Left cardiac atrium (tissue), 4 donors: ENCODE results near the gene PGBD5. TPM values are rescaled to one million over a fixed set of nuclear protein-coding genes. Genes with fewer than 3 reads are reported as not detected.
"Not testable (repeated sequence)": the region's sequence is repeated elsewhere in the genome, so short reads cannot be mapped to it uniquely, and the experiment has no call there.

ENCODE experiments used
- ATAC-seq, 2 donors: fragments of 200-7000 bp; cut with Tn5 transposase; one replicate each; pipeline ENCODE4 v1.9.1; 2020; ENCODE audit warnings: mild to moderate bottlenecking in 2 of 2, moderate library complexity in 2 of 2
- DNase-seq: peaks from one replicate; pipeline ENCODE4 v3.0.0-alpha.2; 2020
- intact Hi-C, 2 donors: fragments of 100-400 bp; cut with DNase I; formaldehyde crosslinking; loops; one replicate each; pipeline versions ENCODE4 v1.14.1 to v1.15.1; 2022 to 2023
- total RNA-seq, 2 donors: library from RNA; stranded (reverse); fragmentation: NEBNext Ultra II Directional; extraction: Animal tissue kit (Norgen Biotek cat#: 25700); gene quantifications; one replicate each; pipeline ENCODE4 v1.2.1, GENCODE V29; 2021
- donor health status: DM: no; HTN: yes; CAD: no.
- donor health status: DM: no; HTN: yes; CAD: no; lungs with severe emphysema.
- donor health status: DM: yes; HTN: yes; CAD: no.
- donor health status: Dilated cardiomyopathy.

PGBD5 gene
- total RNA-seq, 2 donors from 2014 or later: 19.6 to 24.8 TPM

- no peak for DNase-seq
- intact Hi-C loops: no loop called here
Measured at GRCh38 chr1:230427094-230427876, 1.2 kb upstream of the PGBD5 start.

GRCh38 chr1:230425252-230426091 lies 660 bp downstream of the PGBD5 start:
- intact Hi-C loops: no loop called here
- DNase-seq: peak; percentile 30
- peak in 1 of 2 donors; percentile 20 for ATAC-seq

More at GRCh38 chr1:230427094-230427876, 1.2 kb upstream of the PGBD5 start:
- ATAC-seq: no peak

- intact Hi-C loops: no loop called here
- DNase-seq (no peak), ATAC-seq (no peak)
Measured at GRCh38 chr1:230424391-230425251, 1.5 kb downstream of the PGBD5 start.

- DNase-seq: no peak
- intact Hi-C loops: no loop called here
- ATAC-seq: no peak
Measured at GRCh38 chr1:230423951-230424350, 2.2 kb downstream of the PGBD5 start.

- DNase-seq: no peak
- intact Hi-C loops: no loop called here
- no peak for ATAC-seq
Measured at GRCh38 chr1:230423261-230423660, 2.9 kb downstream of the PGBD5 start.

GRCh38 chr1:230422221-230422981 lies 3.7 kb downstream of the PGBD5 start:
- ATAC-seq (no peak), DNase-seq (no peak)
- intact Hi-C loops: no loop called here

- ATAC-seq: no peak
- DNase-seq: no peak
- intact Hi-C loops: no loop called here
Measured at GRCh38 chr1:230421481-230421880, 4.7 kb downstream of the PGBD5 start.

GRCh38 chr1:230420372-230420771 lies 5.8 kb downstream of the PGBD5 start:
- DNase-seq, intact Hi-C loops, ATAC-seq: not testable (repeated sequence)

GRCh38 chr1:230416430-230416829 lies 9.7 kb downstream of the PGBD5 start:
- ATAC-seq (no peak), DNase-seq (no peak)
- intact Hi-C loops: no loop called here

- intact Hi-C loops: no loop called here
- no peak for DNase-seq
- peak; percentile 75 to 92 for ATAC-seq
Measured at GRCh38 chr1:230415405-230416132, 10.6 kb downstream of the PGBD5 start.

GRCh38 chr1:230414694-230415093 lies 11.4 kb downstream of the PGBD5 start:
- no peak for DNase-seq
- no peak for ATAC-seq
- intact Hi-C loops: no loop called here

GRCh38 chr1:230414102-230414501 lies 12.0 kb downstream of the PGBD5 start:
- DNase-seq (no peak), ATAC-seq (no peak)
- intact Hi-C loops: no loop called here

GRCh38 chr1:230413061-230413460 lies 13.1 kb downstream of the PGBD5 start:
- intact Hi-C loops: no loop called here
- ATAC-seq (no peak), DNase-seq (no peak)

- peak; percentile 41 to 76 for ATAC-seq
- DNase-seq: no peak
- intact Hi-C loops: no loop called here
Measured at GRCh38 chr1:230408971-230409370, 17.2 kb downstream of the PGBD5 start.

- ATAC-seq: no peak
- intact Hi-C loops: no loop called here
- no peak for DNase-seq
Measured at GRCh38 chr1:230407351-230407750, 18.8 kb downstream of the PGBD5 start.

GRCh38 chr1:230406727-230407126 lies 19.4 kb downstream of the PGBD5 start:
- intact Hi-C loops, DNase-seq, ATAC-seq: not testable (repeated sequence)

- ATAC-seq (no peak), DNase-seq (no peak)
- intact Hi-C loops: no loop called here
Measured at GRCh38 chr1:230403442-230403841, 22.7 kb downstream of the PGBD5 start.

- DNase-seq (no peak), ATAC-seq (peak; percentile 49 to 74)
Measured at GRCh38 chr1:230401763-230402294, 24.3 kb downstream of the PGBD5 start.

More at GRCh38 chr1:230401763-230402294, 24.3 kb downstream of the PGBD5 start:
- intact Hi-C loops: no loop called here
